ENCODE data around the gene VPS37D.

The VPS37D gene

GRCh38 chr7:73680501-73680900 lies 12.9 kb downstream of the VPS37D start:
- 93 to 94% methylated on average over 7 of the region's 7 CpGs for WGBS, 2 experiments
- H3K27me3 ChIP-seq (ENCODE audit: control insufficient read depth, insufficient read depth, low read length, poor library complexity, severe bottlenecking), result no peaks in the 10 kb centered on the region
- no peaks in the 10 kb centered on the region for H3K9me3 ChIP-seq (ENCODE audit: control insufficient read depth, low read length)
- H3K4me3 ChIP-seq (ENCODE audit: insufficient read depth, low read depth, low read length), result no peak overlapping the region
- no peak overlapping the region for H3K27ac ChIP-seq (ENCODE audit: insufficient read depth, low read depth, low read length, poor library complexity, severe bottlenecking)
- H3K4me1 ChIP-seq (ENCODE audit: control insufficient read depth, insufficient read depth, low read length), result peaks cover 10% of the 10 kb centered on the region
- H3K36me3 ChIP-seq (ENCODE audit: control insufficient read depth, insufficient read depth, low read length), result peaks cover 6% of the 10 kb centered on the region

DNA sequence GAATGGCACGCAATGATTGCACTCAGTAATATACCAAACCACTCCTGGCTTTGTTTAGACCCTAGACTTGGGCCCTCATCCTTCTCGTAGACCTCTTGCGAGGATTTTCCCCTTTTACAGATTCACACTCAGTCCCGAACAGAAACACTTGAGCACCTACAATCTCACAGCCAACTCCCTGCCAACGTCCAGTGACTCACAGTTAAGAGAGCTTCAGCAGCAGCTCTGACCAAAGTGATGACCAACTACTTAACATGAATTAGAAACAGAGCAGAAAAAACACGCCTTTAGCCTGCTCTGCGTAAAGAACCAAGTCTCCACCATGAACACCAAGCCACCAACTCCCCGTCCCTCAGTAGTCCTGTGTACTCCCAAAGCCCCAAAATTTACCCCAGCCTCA lies 13.4 kb downstream of the VPS37D start:
- H3K4me1 ChIP-seq (ENCODE audit: control insufficient read depth, insufficient read depth, low read length), result peaks cover 10% of the 10 kb centered on the region
- peaks cover 6% of the 10 kb centered on the region for H3K36me3 ChIP-seq (ENCODE audit: control insufficient read depth, insufficient read depth, low read length)
- no peak overlapping the region for H3K27ac ChIP-seq (ENCODE audit: insufficient read depth, low read depth, low read length, poor library complexity, severe bottlenecking)
- WGBS, 2 experiments, result 81 to 82% methylated on average over 8 of the region's 8 CpGs
- H3K4me3 ChIP-seq (ENCODE audit: insufficient read depth, low read depth, low read length), result no peak overlapping the region
- H3K9me3 ChIP-seq (ENCODE audit: control insufficient read depth, low read length), result no peaks in the 10 kb centered on the region
- H3K27me3 ChIP-seq (ENCODE audit: control insufficient read depth, insufficient read depth, low read length, poor library complexity, severe bottlenecking), result no peaks in the 10 kb centered on the region

GRCh38 chr7:73682745-73683055 lies 15.1 kb downstream of the VPS37D start:
- H3K4me1 ChIP-seq (ENCODE audit: control insufficient read depth, insufficient read depth, low read length), result peaks cover 10% of the 10 kb centered on the region
- H3K9me3 ChIP-seq (ENCODE audit: control insufficient read depth, low read length), result no peaks in the 10 kb centered on the region
- H3K4me3 ChIP-seq (ENCODE audit: insufficient read depth, low read depth, low read length), result peak overlapping the region; percentile 91
- 0 to 1% methylated on average over 33 of the region's 33 CpGs for WGBS, 2 experiments
- peaks cover 11% of the 10 kb centered on the region for H3K36me3 ChIP-seq (ENCODE audit: control insufficient read depth, insufficient read depth, low read length)
- H3K27me3 ChIP-seq (ENCODE audit: control insufficient read depth, insufficient read depth, low read length, poor library complexity, severe bottlenecking), result no peaks in the 10 kb centered on the region
- peak overlapping the region; percentile 53 for H3K27ac ChIP-seq (ENCODE audit: insufficient read depth, low read depth, low read length, poor library complexity, severe bottlenecking)

DNA sequence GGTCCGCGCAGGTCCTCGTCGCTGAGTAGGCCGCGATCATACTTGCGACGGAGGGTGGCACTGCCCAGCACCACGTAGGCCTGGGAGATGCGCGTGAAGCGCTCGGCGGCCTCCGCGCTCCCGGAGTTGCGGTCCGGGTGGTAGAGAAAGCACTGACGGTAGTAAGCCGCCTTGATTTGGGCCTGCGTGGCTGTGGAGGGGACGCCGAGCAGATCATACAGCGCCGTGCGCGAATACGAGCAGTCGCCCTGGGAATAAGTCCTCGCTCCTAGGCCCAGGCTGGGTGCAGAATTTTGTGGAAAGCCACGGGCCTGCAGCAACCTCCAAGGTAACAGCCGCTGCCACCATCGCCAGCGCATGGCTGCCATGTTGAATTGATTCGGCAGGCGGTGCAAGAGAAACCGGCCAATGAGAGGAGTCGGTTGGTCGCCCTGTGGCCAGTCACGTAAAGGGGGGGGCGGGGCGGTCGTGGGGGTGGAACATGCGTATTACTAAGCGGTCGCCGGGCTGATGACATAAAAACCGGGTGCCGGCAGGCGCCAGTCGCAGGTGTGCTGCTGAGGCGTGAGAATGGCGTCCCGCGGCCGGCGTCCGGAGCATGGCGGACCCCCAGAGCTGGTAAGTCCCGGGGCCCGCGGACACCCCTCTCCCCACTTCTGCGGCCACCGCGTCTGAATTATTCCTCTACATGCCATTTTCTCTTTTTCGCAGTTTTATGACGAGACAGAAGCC lies 15.6 kb downstream of the VPS37D start, which contains the start of the genes BUD23 and DNAJC30:
BUD23 (plus strand) TSS at position 542 of the 732 bp plus-strand sequence; CDS start at position 571, 29 bp downstream.
DNAJC30 (minus strand) TSS at position 398 of the 732 bp plus-strand sequence; CDS start at position 368, 30 bp downstream.
- Histone ChIP-seq H3K27me3 (ENCODE audit: control insufficient read depth, insufficient read depth, low read length, poor library complexity, severe bottlenecking) (no peaks in the 10 kb centered on the region), H3K9me3 (ENCODE audit: control insufficient read depth, low read length) (no peaks in the 10 kb centered on the region), H3K4me1 (ENCODE audit: control insufficient read depth, insufficient read depth, low read length) (peaks cover 10% of the 10 kb centered on the region), H3K4me3 (ENCODE audit: insufficient read depth, low read depth, low read length) (peak within 1 kb of the TSS; percentile 91), H3K27ac (ENCODE audit: insufficient read depth, low read depth, low read length, poor library complexity, severe bottlenecking) (peak within 1 kb of the TSS; percentile 53), H3K36me3 (ENCODE audit: control insufficient read depth, insufficient read depth, low read length) (peaks cover 11% of the 10 kb centered on the region)
- WGBS, 2 experiments, result 0% methylated on average over 68 of the region's 68 CpGs

DNA sequence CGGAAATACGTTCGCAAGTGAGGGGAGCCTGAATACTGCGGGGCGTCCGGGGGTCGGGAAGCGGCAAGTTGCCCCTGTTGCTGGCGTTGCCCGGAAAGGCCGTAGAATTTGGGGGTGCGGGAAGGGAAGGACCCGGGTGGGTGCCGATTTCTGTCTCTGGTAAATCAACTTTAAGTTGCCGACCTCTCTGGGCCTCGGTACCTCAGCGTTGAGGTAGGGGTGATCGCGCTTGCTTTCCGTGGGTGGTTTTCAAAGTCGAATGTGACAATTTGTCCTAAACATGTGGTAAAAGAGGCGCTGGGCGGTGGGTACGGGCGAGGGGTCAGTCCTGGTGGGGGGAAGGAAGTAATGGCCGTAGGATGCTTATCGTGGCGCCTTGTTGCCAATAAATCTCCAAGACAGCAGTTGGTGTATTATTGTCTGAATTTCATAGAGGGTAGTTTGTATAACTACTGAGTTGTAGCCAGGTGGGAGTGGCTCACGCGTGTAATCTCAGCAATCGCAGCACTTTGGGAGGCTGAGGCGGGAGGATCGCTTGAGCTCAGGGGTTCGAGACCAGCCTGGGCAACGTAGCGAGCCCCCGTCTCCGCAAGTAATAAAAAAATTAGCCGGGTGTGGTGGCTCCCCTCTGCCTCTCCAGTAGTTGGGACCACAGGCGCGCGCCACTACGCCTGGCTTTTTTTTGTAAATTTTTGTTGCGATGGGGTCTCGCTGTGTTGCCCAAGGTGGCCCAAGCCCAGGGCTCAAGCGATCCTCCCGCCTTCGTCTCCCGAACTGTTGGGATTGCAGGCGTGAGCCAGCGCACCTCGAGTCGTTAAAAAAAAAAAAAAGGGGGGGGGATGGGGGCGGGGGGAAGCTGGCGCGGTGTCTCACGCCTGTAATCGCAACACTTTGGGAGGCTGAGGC lies 16.4 kb downstream of the VPS37D start:
- no peaks in the 10 kb centered on the region for H3K27me3 ChIP-seq (ENCODE audit: control insufficient read depth, insufficient read depth, low read length, poor library complexity, severe bottlenecking)
- H3K4me1 ChIP-seq (ENCODE audit: control insufficient read depth, insufficient read depth, low read length), result peaks cover 10% of the 10 kb centered on the region
- peak overlapping the region; percentile 46 for H3K27ac ChIP-seq (ENCODE audit: insufficient read depth, low read depth, low read length, poor library complexity, severe bottlenecking)
- H3K9me3 ChIP-seq (ENCODE audit: control insufficient read depth, low read length), result no peaks in the 10 kb centered on the region
- WGBS, 2 experiments, result 32 to 33% methylated on average over 58 of the region's 58 CpGs
- peak overlapping the region; percentile 91 for H3K4me3 ChIP-seq (ENCODE audit: insufficient read depth, low read depth, low read length)
- H3K36me3 ChIP-seq (ENCODE audit: control insufficient read depth, insufficient read depth, low read length), result peaks cover 11% of the 10 kb centered on the region

- WGBS, 2 experiments, result 95% methylated on average over 18 of the region's 18 CpGs
- Histone ChIP-seq H3K36me3 (ENCODE audit: control insufficient read depth, insufficient read depth, low read length) (peaks cover 9% of the 10 kb centered on the region), H3K27ac (ENCODE audit: insufficient read depth, low read depth, low read length, poor library complexity, severe bottlenecking) (no peak overlapping the region), H3K9me3 (ENCODE audit: control insufficient read depth, low read length) (no peaks in the 10 kb centered on the region), H3K4me3 (ENCODE audit: insufficient read depth, low read depth, low read length) (no peak overlapping the region), H3K27me3 (ENCODE audit: control insufficient read depth, insufficient read depth, low read length, poor library complexity, severe bottlenecking) (no peaks in the 10 kb centered on the region), H3K4me1 (ENCODE audit: control insufficient read depth, insufficient read depth, low read length) (peaks cover 10% of the 10 kb centered on the region)
Observed at GRCh38 chr7:73685311-73685710, 17.7 kb downstream of the VPS37D start.

GRCh38 chr7:73688288-73688687 lies 20.7 kb downstream of the VPS37D start:
- 92 to 96% methylated on average over 7 of the region's 8 CpGs for WGBS, 2 experiments
- peaks cover 28% of the 10 kb centered on the region for H3K36me3 ChIP-seq (ENCODE audit: control insufficient read depth, insufficient read depth, low read length)
- no peaks in the 10 kb centered on the region for H3K9me3 ChIP-seq (ENCODE audit: control insufficient read depth, low read length)
- no peaks in the 10 kb centered on the region for H3K27me3 ChIP-seq (ENCODE audit: control insufficient read depth, insufficient read depth, low read length, poor library complexity, severe bottlenecking)
- H3K4me3 ChIP-seq (ENCODE audit: insufficient read depth, low read depth, low read length), result no peak overlapping the region
- no peak overlapping the region for H3K27ac ChIP-seq (ENCODE audit: insufficient read depth, low read depth, low read length, poor library complexity, severe bottlenecking)
- H3K4me1 ChIP-seq (ENCODE audit: control insufficient read depth, insufficient read depth, low read length), result no peaks in the 10 kb centered on the region

DNA sequence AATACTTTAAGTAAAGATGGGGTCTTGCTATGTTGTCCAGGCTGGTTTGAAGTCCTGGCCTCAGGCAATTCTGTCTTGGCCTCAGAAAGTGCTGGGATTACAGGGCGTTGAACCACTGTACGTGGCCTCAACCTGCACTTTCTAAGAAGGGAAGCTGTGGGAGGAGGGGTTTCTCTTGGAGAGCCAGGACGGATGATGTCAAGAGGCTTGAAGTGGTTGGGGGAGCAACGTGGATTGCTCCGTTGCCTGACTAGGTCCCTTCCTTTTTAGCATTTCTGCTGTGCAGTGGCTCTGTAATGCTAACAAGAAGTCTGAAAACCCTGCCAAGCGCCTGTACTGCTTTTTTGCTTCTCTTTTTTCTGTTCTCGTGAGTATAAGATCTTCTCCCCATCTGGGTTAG lies 23.0 kb downstream of the VPS37D start:
- 92 to 94% methylated on average over 7 of the region's 7 CpGs for WGBS, 2 experiments
- H3K4me1 ChIP-seq (ENCODE audit: control insufficient read depth, insufficient read depth, low read length), result no peaks in the 10 kb centered on the region
- peaks cover 39% of the 10 kb centered on the region for H3K36me3 ChIP-seq (ENCODE audit: control insufficient read depth, insufficient read depth, low read length)
- H3K27me3 ChIP-seq (ENCODE audit: control insufficient read depth, insufficient read depth, low read length, poor library complexity, severe bottlenecking), result no peaks in the 10 kb centered on the region
- no peak overlapping the region for H3K27ac ChIP-seq (ENCODE audit: insufficient read depth, low read depth, low read length, poor library complexity, severe bottlenecking)
- no peak overlapping the region for H3K4me3 ChIP-seq (ENCODE audit: insufficient read depth, low read depth, low read length)
- H3K9me3 ChIP-seq (ENCODE audit: control insufficient read depth, low read length), result no peaks in the 10 kb centered on the region

DNA sequence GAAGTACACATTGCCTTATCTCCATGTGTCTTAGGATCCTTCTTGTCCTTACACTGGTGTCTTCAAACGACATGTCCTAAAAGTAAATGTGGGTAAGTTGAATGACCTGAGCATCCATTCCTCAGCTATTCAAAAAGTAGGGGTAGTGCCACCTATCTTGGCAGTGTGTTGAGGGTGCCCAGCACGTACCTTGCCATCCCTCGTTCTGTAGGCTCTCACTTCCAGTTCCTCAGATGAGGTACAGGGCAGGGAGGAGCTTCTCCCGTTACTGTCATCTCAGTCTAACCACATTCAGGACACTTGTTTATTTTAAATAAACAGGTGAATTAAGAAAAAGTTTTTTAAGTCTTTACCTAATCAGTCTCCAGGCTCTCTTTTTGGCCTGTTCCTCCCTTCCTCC lies 28.7 kb downstream of the VPS37D start:
- H3K4me1 ChIP-seq (ENCODE audit: control insufficient read depth, insufficient read depth, low read length), result no peaks in the 10 kb centered on the region
- no peaks in the 10 kb centered on the region for H3K9me3 ChIP-seq (ENCODE audit: control insufficient read depth, low read length)
- no peak overlapping the region for H3K27ac ChIP-seq (ENCODE audit: insufficient read depth, low read depth, low read length, poor library complexity, severe bottlenecking)
- peaks cover 42% of the 10 kb centered on the region for H3K36me3 ChIP-seq (ENCODE audit: control insufficient read depth, insufficient read depth, low read length)
- no peak overlapping the region for H3K4me3 ChIP-seq (ENCODE audit: insufficient read depth, low read depth, low read length)
- WGBS, 2 experiments, result 94 to 98% methylated on average over 3 to 4 of the region's 4 CpGs
- H3K27me3 ChIP-seq (ENCODE audit: control insufficient read depth, insufficient read depth, low read length, poor library complexity, severe bottlenecking), result no peaks in the 10 kb centered on the region

DNA sequence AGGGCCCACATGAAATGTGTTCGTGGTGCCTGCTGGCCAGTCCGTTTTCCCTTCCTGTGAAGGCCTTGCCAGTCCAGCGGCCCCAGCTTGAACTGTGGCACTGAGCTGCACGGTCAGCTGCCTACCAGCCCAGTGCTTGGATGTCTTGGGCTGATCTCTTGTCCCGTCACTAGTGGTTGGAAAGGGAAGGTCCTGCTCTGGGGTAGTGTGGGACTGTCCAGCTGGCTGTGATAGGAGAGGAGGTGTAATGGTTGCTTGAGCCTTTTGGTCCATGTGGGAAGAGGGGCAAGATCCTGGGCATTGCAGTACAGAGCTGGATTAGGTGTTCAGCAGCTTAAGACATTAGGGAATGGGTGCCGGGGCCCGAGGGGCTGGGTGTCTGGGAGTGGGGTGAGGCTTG lies 30.8 kb downstream of the VPS37D start:
- H3K27ac ChIP-seq (ENCODE audit: insufficient read depth, low read depth, low read length, poor library complexity, severe bottlenecking), result no peak overlapping the region
- H3K4me3 ChIP-seq (ENCODE audit: insufficient read depth, low read depth, low read length), result no peak overlapping the region
- no peaks in the 10 kb centered on the region for H3K9me3 ChIP-seq (ENCODE audit: control insufficient read depth, low read length)
- H3K27me3 ChIP-seq (ENCODE audit: control insufficient read depth, insufficient read depth, low read length, poor library complexity, severe bottlenecking), result no peaks in the 10 kb centered on the region
- peaks cover 27% of the 10 kb centered on the region for H3K36me3 ChIP-seq (ENCODE audit: control insufficient read depth, insufficient read depth, low read length)
- H3K4me1 ChIP-seq (ENCODE audit: control insufficient read depth, insufficient read depth, low read length), result peaks cover 5% of the 10 kb centered on the region
- 93 to 95% methylated on average over 7 of the region's 7 CpGs for WGBS, 2 experiments

Data from ectodermal cell (in vitro differentiated cells).